Activated naive CD4-positive, alpha-beta T cell (primary cell): ENCODE measurements around the gene TMEM179.

Experiments used
- DNase-seq, 4 experiments: peaks; one replicate each; lab custom pipeline; 2025; lab: John Stamatoyannopoulos, UW

Gene TMEM179

GRCh38 chr14:104598910-104599273, 5.7 kb downstream of the TMEM179 start:
- no peak for DNase-seq

GRCh38 chr14:104598039-104598909, 6.3 kb downstream of the TMEM179 start:
- no peak for DNase-seq

- no peak for DNase-seq
Observed at GRCh38 chr14:104597576-104597975, 7.0 kb downstream of the TMEM179 start.

- DNase-seq: no peak
Observed at GRCh38 chr14:104596927-104597351, 7.6 kb downstream of the TMEM179 start.

GRCh38 chr14:104596451-104596918, 8.1 kb downstream of the TMEM179 start:
- DNase-seq: no peak

GRCh38 chr14:104595911-104596450, 8.6 kb downstream of the TMEM179 start:
- no peak for DNase-seq

- DNase-seq: no peak
Observed at GRCh38 chr14:104595116-104595675, 9.4 kb downstream of the TMEM179 start.

GRCh38 chr14:104594310-104595046, 10.1 kb downstream of the TMEM179 start:
- no peak for DNase-seq

GRCh38 chr14:104593710-104594136, 10.8 kb downstream of the TMEM179 start:
- DNase-seq: no peak

- DNase-seq: no peak
Observed at GRCh38 chr14:104593241-104593701, 11.3 kb downstream of the TMEM179 start.

- DNase-seq: no peak
Observed at GRCh38 chr14:104592785-104593184, 11.8 kb downstream of the TMEM179 start.

GRCh38 chr14:104592292-104592672, 12.3 kb downstream of the TMEM179 start:
- no peak for DNase-seq

GRCh38 chr14:104591506-104592291, 12.9 kb downstream of the TMEM179 start:
- no peak for DNase-seq

- DNase-seq: no peak
Observed at GRCh38 chr14:104591031-104591430, 13.5 kb downstream of the TMEM179 start.

GRCh38 chr14:104590240-104590965, 14.2 kb downstream of the TMEM179 start:
- no peak for DNase-seq

- DNase-seq: no peak
Observed at GRCh38 chr14:104589338-104590195, 15.0 kb downstream of the TMEM179 start.

GRCh38 chr14:104588066-104588857, 16.3 kb downstream of the TMEM179 start:
- no peak for DNase-seq

- no peak for DNase-seq
Observed at GRCh38 chr14:104587641-104588040, 16.9 kb downstream of the TMEM179 start.
